OCI-LY1 (cell line): ENCODE data around the gene KRT39.

ENCODE experiments used
- EZH2 ChIP-seq: fragments of 200-600 bp; sonication (generic), shearing (Covaris generic); IDR thresholded peaks from 2 replicates; pipeline ENCODE4 v1.8.0; 2017; ENCODE audit warnings: borderline replicate concordance, mixed run types, mild to moderate bottlenecking, antibody characterized with exemption, low read length, moderate library complexity, mixed read lengths
- TF ChIP-seq, protein P1 (sequence below): fragments of 200-600 bp; sonication (generic), shearing (Covaris generic); IDR thresholded peaks from 2 replicates; pipeline ENCODE4 v1.5.1; 2017; ENCODE audit warnings: mild to moderate bottlenecking, antibody characterized with exemption, low read length, moderate library complexity, mixed read lengths

- TF ChIP-seq, protein P1, sequence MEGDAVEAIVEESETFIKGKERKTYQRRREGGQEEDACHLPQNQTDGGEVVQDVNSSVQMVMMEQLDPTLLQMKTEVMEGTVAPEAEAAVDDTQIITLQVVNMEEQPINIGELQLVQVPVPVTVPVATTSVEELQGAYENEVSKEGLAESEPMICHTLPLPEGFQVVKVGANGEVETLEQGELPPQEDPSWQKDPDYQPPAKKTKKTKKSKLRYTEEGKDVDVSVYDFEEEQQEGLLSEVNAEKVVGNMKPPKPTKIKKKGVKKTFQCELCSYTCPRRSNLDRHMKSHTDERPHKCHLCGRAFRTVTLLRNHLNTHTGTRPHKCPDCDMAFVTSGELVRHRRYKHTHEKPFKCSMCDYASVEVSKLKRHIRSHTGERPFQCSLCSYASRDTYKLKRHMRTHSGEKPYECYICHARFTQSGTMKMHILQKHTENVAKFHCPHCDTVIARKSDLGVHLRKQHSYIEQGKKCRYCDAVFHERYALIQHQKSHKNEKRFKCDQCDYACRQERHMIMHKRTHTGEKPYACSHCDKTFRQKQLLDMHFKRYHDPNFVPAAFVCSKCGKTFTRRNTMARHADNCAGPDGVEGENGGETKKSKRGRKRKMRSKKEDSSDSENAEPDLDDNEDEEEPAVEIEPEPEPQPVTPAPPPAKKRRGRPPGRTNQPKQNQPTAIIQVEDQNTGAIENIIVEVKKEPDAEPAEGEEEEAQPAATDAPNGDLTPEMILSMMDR: no peak
- no peak for TF ChIP-seq EZH2
Observed at GRCh38 chr17:41013181-41013580, 46.4 kb upstream of the KRT39 start.
